ENCODE measurements around the gene MYH14.

The MYH14 gene

DNA sequence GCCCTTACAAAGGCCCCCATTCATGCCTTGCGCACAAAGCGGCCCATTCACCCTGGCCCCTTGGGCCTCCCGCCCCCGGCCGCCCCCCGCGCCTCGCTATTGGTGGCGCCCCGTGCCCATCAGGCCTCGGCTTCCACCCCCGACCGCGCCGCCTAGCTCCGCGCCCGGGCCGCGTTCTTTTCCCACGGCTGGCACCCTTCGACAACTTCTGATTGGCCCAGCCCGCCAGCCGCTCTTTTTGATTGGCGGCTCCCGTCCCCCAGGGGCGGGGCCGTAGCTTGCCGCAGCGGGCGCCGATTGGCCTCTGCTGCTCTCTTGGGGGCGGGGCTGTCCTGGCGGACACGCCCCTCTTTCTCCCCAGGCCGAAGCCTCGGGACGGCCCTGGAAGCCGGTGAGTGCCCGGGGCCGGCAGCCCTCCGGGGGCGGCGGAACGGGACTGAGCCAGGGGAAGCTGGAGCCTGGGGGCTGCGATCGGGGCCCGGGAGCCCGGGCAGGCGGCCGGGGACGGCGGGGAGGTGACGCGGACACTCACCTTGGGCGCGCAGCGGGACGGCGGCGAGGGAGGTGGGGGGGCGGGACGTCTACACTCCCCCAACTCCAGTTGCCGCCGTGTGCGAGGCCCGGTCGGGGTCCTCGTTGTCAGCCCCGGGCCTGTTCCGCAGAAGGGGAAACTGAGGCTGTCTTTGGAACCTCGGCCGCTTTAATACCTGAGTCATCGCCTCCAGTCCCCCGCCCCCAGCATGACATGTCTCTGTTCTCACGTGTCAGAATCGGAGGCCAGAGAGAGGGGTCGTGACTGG lies at the start of gene MYH14:
MYH14 (plus strand) TSS at position 342 of the 800 bp plus-strand sequence. CDS start 6,744 bp downstream, outside the sequence.
- no peak for DNase-seq

DNA sequence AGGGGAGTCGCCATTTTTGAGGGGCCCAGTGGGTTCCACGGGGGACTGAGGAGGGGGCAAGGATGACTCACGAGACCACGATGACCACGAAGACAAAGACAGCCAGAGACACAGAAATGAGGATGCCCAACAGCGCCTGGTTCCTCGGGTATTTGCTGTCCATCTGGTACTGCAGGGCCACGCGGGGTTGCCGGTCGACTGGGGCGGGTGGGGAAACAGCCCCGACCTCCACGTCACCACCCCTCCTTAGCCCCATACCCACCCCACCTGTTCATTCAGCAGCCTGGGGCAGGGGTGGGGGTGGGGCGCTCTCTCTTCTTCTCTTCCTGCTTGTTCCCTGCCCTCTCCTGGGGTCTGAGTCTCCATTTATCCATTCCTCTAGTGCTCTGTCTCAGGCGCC lies 48.9 kb upstream of the MYH14 start:
- DNase-seq: no peak

DNA sequence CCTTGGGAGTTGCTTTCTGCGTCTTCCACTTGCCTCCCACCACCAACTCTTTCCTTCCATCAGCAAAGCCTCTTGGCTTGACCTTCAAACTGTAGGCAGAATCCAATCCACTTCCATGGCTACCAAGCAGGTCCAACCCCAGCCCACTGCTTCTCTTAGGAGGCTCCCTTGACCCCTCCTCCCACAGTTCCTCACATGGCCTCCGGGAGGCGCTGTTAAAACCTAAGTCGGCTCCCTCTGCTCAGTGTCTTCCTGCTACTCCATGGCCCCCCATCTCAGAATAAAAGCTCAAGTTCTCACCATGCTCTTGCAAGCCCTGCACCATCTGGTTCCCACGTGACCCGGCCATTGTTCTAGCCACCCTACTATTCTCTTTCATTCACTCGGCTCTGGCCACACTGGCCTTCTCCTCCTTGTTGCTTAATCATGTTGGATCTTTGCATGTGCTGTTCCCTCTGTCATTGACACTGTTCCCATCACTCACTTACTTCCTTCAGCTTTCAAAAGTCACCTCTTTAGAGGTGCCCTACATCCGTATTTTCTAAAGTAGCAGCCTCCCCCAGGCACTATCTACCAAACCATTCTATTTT lies 47.8 kb upstream of the MYH14 start:
- DNase-seq: no peak

DNA sequence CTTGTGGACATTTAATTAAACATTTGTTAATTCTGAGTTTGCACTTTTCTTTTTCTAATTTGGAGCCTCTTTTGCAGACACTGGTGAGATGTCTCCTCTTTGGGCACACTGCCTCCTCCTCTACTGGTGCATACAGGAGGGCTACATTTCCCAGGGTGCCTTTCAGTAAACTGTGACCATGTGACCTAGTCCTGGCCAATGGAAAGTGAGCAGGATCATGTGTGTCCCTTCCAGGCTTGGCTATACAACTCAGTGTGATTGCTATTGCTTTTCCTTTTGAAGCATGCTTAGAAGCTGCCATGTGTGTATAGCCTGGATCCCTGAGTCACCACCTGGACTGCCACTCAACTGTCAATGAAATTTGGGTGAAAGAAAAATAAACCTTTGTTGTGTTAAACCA lies 44.8 kb upstream of the MYH14 start:
- DNase-seq: no peak

DNA sequence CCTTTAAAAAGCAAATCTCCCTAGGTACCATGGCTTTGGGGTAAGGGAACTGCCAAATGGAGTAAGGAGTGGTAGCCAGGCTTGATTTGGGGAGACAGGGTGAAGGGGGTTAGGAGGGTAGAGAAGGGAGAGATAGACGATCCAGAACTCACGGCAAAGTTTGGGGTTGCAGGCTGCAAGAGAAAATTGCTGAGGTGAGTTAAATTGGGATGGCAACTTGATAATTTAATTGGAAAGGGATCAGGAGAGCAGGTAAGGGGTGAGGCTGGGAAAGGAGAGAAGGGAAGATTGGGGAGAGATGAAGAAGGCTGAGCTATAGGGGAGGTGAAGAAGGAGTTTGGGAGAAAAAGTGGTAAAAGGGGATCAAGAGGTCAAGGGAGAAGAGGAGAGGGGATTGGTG lies 44.3 kb upstream of the MYH14 start:
- DNase-seq: no peak

DNA sequence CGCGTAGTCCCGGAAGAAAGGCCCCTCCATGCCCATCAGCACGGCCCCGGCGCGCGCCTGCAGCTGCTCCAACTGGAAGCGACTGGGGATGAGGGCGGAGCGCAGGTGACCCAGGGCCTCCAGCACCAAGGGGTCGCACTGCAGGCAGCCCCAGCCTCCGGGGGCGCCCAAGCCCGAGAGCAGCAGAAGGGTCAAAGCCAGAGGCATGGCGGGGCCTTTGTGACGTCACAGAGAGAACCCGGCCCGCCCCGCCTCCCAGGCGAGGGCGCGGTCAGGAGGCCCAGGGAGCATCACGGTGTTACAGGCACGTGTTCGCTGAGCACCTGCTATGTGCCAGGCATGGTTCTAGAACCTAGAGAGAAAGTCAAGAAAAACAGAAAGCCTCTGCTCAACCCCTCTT lies 40.4 kb upstream of the MYH14 start, which contains the start of gene IZUMO2:
IZUMO2 (minus strand) TSS at position 294 of the 400 bp plus-strand sequence; CDS start at position 207, 87 bp downstream.
- no peak for DNase-seq

DNA sequence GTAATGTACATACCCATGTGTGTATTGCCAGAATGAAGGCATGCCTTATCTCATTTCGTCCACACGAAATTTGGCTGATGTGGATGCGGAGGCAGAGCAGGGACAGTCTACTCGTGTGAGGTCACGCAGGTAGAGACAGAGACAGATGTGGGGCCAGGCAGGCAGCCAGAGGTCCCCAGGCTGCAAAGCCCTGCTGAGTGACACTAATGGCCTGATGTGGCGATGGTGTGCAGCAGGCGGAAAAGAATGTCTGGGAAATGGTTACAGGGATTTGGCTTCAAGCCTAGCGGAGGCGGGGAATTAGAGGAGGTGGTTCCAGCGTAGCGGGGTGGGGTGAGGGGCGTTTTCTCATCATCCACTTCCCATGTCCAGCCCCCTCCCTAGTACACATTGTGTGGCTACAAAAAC lies 36.1 kb upstream of the MYH14 start:
- DNase-seq: no peak

DNA sequence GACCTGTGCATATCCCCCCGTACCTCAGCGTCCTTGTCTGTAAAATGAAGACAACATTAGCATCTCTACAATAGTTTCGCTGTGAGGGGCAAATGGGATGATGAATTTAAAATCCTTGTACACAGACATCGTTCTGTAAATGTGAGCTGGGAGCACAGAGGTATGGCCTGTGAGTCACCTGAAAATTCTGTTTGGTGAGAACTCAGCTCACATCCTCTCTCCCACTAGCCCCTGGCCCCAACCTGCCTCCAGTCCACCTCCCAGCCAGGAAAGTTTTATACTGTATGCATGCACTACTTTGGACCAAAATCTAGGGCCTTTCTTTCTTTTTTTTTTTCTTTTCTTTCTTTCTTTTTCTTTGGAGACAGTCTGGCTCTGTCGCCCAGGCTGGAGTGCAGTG lies 31.7 kb upstream of the MYH14 start:
- DNase-seq: no peak

DNA sequence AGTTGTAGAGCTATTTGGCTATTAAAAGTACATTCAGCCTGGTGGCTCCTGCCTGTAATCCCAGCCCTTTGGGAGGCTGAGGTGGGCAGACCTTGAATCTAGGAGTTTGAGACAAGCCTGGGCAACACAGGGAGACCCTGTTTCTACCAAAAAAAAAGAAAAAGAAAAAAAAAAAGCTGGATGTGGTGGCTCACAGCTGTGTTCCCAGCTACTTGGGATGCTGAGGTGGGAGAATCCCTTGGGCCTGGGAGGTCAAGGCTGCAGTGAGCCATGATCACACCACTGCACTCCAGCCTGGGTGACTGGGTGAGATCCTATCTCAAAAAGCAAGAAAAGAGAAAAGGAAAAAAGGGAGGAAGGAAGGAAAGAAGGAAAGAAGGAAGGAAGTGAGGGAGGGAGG lies 30.7 kb upstream of the MYH14 start:
- no peak for DNase-seq

DNA sequence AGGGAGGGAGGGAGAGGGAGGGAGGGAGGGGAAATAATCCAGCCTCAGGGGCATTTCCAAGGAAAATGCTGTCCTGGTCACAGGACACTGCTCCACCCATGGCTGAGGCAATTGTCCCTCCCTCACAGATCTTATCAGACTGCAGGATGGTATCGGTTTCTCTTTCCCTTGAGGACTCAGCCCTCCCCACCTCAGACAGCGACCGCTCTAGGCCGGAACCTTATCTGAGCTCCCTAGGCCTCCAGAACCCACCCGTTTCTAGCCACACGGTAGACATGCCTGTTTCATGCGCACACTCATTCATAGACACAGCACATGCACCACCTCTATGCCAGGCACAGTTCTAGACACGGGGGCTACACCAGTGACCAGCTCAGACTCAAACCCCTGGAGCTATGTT lies 30.3 kb upstream of the MYH14 start:
- no peak for DNase-seq

DNA sequence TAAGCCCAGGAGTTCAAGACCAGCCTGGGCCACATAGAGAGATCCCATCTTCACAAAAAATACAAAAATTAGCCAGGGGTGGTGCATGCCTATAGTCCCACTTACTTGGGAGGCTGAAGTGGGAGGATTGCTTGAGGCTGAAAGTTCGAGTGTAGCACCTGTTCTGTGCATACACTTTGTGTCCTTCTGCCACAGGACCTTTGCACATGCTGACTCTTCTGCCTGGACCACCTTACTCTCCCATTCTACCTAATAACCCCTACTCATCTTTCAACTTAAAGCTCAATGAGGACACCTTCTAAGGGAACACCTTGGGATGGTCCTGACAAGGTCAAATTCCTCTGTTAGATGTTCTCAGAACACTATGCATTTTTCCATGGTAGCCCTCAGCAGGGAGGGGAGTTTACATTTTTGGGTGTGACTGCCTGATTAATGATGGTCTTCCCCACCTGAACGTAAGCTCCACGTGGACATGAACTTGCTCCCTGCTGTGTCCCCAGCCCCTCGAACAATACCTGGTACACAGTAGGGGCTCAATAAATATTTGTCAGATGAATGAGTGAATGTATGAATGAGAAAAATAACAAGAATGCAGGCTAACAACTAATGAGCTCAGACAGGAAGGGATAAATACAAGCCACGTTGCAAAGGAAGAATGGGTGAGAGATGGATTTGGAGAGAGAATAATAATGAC lies 29.2 kb upstream of the MYH14 start:
- no peak for DNase-seq

DNA sequence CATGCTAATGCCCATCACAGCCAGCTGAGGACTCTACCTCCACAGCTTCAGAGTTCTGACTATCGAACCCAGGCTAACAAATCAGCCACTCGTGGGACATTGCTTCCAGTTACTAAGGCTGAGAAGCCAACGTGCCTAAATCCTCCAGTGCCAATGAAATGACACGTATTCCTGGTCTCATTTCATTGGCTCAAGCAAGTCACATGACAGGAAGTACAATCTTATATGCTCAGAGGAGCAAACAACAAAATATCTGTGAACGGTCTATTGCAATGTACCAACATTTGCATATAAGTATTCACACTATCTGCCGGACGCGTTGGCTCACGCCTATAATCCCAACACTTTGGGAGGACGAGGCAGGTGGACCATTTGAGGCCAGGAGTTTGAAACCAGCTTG lies 27.5 kb upstream of the MYH14 start:
- no peak for DNase-seq

DNA sequence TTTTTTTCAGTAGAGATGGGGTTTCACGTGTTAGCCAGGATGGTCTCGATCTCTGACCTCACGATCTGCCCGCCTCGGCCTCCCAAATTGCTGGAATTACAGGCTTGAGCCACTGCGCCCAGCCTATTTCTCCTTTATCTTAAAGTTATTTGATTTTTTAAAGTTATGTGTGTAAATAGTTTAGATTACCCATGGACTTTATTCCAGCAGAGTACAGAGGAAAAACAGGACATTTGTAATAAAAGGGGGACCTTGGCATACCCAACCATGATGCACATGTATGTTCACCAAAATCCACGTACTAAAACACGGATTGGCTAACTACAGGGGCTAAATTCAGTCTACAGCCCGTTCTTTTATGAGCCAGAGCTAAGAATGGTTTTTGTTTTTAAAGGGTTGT lies 26.6 kb upstream of the MYH14 start:
- no peak for DNase-seq

DNA sequence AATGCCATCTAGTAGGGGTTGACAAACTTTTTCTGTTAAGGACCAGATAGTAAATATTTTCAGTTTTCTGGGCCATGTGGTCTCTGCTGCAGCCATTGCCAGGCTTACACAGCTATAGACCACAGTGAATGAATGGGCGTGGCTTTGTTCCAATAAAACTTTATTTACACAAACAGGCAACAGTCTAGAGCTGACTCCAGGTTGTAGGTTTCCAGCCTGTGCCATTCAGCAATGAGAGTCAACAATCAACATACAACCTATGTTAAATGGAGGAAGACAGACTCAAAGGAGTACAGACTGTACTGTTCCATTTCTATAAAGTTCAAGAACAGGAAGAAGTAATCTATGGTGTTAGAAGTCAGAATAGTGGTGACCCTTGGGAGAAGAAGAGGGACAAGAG lies 25.1 kb upstream of the MYH14 start:
- no peak for DNase-seq

DNA sequence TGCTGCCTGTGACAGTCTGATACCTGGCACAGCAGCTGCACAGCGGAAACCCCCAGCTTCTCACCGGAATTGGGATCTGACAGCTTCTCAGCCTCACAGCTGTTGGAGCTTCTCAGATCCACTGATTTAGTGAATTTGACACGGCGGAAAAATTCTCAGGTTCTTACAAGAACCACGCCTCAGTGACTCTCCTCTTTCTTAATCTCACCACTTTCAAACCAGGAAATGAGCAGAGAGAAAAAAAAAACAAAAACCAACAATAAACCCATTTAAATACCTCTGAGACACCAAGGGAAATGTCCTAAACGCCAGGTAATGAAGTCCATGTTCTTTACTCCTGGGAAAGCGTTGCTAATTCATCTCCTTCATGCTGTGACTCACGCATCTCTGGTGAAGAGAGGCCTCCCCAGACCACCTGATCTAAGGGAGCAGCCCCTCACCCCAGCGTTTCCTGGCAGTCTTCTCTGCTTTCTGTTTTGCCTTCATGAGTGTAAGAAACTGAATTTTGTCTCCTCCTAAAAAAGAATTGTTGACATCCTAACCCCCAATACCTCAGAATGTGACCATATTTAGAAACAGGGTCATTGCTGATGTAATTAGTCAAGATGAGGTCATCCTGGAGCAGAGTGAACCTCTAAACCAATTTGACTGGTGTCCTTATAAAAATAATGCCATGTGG lies 24.4 kb upstream of the MYH14 start:
- no peak for DNase-seq

DNA sequence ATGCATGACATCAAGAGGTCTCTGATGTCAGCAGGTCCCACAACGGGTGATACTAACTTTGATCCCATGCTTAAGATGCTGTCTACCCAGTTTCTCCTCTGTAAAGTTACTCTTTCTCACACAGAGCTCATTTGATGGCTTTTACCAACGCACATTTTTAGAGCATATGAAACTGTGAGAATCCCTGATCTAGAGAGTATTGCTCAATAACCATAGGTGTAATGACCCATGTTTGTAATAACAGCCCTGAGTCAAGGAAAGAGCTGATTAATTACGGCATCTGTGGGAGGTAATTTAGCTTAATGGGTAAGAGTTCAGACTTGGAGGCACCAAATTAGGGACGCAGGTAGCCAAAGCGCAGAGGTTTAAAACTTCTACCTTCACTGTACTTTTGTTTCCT lies 22.3 kb upstream of the MYH14 start:
- no peak for DNase-seq

DNA sequence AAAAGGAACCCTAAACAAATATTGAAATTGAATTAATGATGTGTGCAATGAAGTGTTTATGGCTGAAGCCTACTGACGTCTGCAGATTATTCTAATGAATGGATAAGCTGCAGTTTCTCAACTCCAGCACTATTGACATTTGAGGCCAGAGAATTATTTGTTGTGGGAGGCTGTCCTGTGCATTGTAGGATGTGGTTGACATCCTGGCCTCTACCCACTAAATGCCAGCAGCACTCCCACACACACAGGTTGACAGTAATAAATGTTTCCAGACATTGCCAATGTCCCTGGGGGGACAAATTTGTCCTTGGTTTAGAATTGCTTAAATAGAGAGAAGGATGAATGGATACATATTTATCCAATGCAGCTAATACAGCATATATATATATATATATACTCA lies 19.2 kb upstream of the MYH14 start:
- DNase-seq: no peak

DNA sequence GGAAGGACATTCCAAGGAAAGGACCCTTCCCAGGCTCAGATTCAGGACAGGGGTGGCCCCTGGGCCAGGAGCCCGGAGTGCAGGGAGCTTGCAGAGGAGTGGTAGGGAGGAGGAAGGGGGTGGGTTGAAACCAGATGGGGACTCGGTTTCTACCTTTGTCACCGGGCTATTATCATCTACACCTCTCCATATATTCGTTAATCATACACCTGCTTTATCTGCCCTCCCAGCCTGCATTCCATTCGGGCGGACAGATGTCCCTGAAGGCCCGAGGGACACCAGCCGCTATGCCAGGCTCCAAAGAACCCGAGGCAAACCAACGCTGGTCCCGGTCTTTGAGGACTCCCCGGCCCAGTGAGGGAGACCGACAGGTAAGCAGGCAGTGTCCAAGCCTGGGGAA lies 15.5 kb upstream of the MYH14 start:
- no peak for DNase-seq

DNA sequence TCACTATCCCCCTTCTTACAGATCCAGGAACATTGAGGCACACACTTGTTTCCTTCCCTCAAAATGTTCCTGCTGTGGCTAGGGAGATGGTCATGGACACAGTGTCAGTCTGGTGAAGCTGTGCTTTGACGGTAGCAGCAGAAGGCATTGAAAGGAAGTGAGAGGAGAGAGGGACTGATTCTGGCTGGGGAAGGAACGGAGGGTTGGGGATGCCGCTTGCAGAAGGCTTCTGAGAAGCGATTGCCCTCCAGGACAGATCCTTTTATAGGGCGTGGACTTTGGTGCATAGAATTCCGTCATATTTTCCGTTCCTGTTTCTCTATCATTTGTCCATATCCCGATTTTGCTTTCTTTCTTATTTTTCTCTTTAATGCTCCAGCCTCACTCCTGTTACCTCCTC lies 14.1 kb upstream of the MYH14 start:
- no peak for DNase-seq

DNA sequence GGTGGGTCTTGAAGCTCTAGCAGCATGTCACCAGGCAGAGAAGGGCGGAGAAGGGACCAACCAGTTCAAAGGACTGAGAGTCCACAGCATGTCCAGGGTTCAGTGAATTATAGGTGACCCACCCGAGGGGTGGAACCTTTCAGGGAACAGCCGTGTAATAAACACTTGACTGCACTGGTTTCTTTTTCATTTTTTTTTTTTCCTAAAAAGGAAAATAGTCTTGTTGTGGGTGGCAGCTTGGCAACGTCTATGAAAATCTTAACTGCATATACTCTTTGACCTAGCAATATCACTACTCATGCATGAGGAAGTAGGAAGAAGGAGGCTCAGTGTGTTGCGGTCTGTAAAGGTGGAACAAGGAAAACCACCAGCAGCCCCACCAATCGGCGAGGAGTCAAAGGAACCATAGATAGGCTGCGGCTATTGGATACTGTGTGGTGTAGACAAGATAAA lies 13.0 kb upstream of the MYH14 start:
- no peak for DNase-seq

DNA sequence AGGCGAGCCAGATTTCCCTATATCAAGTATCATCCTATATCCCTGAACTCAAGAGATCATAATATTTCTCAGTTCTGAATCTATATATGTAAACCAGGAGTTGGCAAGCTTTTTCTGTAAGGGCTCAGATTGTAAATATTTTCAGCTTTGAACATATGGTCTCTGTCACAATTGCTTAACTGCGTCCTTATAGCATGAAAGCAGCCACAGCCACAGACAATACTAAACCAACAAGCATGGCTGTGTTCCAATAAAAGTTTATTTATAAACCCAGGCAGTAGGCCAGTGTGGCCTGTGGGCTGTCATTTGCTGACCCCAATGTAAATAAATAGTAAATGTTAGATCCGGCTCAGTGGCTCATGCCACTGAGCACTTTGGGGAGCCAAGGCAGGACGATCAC lies 12.2 kb upstream of the MYH14 start:
- DNase-seq: no peak

DNA sequence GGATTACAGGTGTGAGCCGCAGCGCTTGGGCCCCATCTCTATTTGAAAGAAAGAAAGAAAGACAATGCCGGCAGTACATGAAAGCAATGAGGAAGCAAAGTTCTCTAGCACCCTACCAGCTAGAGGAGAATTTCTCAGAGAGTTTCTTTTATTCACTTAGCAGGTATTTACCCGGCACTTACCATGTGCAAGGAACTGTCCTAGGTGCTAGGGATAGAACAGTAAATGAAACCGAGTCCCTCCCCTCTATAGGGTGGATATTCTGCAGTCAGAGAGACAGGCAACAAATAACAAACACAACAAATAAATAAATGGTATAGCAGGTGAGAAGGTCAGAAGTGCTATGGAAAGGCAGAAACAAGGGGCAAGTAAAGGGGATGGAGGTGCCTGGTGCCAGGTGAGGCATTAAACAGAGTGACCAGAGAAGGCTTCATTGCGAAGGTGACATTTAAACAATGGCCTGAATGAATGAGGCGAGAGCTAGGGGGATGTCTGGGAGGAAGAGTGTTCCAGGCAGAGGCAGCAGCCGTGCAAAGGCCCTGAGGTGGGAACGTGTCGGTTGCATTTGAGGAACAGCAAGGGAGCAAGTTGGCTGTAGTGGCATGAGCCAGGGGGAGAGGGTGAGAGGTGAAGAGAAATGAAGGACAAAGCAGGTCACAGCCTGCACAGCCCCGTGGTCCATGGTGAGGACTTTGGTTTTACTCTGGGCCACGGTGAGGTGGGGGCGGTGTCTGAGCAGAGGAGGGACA lies 10.8 kb upstream of the MYH14 start:
- no peak for DNase-seq

DNA sequence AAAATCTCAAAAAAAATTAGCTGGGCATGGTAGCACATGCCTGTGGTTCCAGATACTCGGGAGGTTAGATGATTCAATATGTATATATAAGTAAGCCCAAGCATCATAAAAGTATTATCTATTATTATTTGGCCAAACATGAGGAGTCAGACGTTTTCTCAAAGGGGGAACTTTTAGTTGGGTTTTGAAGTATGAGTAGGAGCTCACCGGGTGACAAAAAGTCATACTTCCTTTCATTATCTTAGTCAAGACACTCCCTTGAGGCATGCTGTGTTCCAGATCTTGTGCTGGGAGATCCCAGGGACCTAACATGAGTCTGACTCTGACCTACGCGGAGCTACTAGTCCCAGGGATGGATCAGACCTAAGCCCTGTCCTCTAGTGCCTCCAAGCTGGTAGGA lies 8.2 kb upstream of the MYH14 start:
- DNase-seq: no peak

Data from activated CD4-positive, alpha-beta T cell treated with anti-CD3 and anti-CD28 coated beads for 1 hour (primary cell).